Femur (tissue), 1 donor: ENCODE data around the gene CCR8.
"Not testable (repeated sequence)": the region's sequence is repeated elsewhere in the genome, so short reads cannot be mapped to it uniquely, and the experiment has no call there.

Source experiments
- DNase-seq: peaks from one replicate; pipeline ENCODE4 v3.0.0-alpha.2; 2017

Gene CCR8

DNA sequence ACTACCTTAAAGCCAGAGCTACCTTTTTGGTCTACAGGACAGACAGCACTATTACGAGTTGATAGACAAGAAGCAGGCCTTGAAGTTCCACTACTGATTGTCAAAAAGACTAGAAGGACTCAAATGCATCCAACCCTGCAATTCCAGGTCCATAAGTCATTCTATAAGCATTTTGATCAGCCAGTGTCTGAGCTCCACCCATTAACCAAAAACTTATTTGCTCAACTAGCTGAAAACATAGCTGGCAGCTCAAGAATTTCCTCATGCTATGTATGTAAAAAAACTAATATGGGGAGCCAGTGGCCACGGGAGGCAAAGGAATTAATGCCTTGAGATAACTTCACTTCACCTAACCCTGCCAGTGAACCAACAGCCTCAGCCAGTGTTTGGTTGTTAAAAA is 21.6 kb downstream of the CCR8 start:
- not testable (repeated sequence) for DNase-seq

- DNase-seq = not testable (repeated sequence)
Observed at GRCh38 chr3:39353168-39353927, 23.8 kb downstream of the CCR8 start.

DNA sequence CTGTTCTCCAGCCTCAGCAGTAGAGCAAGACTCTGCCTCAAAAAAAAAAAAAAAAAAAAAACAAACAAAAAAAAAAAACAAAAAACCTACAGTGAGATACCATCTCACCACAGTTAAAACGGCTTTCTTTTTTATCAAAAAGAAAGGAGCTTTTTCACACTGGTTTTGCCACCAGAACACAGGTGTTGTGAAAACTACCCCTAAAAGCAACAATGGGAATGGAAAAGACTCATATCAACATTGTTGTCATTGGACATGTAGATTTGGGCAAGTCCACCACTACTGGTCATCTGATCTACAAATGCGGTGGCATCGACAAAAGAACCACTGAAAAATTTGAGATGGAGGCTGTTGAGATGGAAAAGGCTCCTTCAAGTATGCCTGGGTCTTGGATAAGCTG is 28.8 kb downstream of the CCR8 start:
- DNase-seq = no peak

DNA sequence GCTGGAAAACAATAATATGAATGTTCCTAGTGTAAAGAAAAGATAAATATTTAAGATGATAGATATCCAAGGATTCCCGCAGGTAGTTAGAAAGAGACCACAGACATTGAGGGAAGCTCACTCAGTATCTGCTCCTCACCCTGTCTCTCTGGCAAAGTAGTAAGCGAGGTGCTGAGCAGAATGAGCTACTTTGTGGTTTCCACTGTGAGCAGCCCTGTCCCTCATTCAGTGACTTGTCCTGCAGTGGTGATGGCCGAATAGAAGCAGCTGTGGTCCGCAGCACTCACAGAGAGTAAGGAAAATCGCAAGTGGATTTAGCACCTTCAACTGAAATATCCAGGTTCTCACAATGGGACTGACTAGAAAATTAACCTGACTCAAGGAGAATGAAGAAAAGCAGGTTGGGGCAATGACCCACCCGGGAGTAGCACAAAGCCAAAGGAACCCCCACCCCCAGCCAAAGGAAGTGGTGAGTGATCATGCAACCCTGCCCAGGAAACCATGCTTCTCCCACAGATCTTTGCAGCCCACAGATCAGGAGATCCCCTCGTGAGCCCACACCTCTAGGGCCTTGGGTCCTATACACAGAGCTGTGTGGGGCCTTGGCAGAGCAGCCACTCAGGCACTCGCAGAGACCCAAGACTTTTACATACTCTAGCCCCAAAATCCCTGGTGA is 31.9 kb downstream of the CCR8 start:
- DNase-seq = no peak

DNA sequence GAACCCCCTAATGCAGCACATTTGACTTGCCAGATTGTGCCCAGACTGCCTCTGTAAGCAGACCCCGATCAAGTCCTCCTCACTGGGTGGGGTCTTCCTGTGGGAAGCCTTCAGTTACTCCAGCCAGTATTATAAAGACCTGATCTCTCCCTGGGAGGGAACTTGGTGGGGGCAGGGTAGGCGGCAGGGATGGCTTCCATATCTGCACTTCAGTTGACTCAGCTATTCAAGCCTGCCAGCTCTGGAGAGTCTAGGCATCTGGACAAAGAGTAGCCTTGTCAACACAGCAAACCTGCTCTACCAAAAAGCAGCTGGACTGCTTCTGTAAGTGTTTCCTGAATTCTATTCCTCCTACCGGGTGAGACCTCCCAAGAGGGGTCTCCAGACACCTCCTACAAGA is 32.7 kb downstream of the CCR8 start:
- DNase-seq = no peak

GRCh38 chr3:39362812-39363211 is 33.3 kb downstream of the CCR8 start:
- no peak for DNase-seq

DNA sequence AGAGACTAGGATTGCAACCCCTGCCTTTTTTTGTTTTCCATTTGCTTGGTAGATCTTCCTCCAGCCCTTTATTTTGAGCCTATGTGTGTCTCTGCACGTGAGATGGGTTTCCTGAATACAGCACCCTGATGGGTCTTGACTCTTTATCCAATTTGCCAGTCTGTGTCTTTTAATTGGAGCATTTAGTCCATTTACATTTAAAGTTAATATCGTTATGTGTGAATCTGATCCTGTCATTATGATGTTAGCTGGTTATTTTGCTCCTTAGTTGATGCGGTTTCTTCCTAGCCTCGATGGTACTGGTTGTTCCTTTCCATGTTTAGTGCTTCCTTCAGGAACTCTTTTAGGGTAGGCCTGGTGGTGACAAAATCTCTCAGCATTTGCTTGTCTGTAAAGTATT is 40.9 kb downstream of the CCR8 start:
- not testable (repeated sequence) for DNase-seq

GRCh38 chr3:39372833-39373232 is 43.3 kb downstream of the CCR8 start:
- DNase-seq = no peak

DNA sequence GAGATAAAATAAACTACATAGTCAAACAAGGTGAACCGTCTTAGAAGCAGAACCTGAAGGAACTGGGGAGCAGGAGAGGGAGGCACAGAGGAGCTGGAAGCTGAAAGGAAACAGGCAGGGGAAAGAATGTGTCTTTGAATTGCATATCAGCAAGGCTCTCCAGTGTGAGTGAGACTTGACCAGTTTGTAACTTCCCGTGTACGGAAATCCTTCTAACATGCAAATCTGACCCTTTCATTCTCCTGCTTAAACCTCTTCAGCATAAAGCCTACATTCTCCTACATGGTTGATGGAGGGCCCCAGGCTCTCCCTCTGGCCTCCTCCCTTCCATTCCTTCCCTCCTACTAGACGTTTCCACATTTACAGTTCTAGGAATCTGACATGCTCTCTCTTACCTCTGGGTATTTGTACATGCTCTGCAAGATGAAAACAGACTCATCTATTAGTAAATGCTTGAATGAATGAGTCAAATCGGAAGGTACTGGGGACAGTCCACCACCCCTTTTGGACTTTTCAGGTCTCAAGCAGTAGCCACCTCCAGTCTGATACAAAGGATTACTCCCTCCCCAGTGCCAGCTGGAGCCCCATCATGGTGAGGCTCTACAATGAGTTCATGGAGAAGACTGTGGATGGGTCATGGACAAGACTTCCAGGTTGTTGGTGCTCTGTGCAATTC is 47.6 kb downstream of the CCR8 start:
- no peak for DNase-seq

DNA sequence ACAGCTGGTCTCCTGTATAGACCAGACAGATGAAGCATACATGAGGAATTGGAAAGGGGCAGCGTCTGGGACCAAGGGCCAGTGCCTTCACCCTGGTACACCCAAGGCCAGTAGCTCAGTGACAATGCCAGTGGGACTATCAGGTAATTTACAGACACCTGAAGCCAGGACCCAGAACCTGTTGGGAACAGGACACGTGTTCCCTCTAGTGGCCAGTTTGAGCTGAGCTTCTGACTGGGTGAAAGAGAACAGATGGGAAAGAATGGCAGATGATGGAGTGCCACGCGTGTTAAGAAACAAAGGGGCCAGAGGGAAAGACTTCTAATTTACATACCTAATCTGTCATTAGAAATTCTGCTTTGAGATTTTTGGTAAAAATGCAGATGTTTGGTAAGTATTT is 48.6 kb downstream of the CCR8 start:
- no peak for DNase-seq

DNA sequence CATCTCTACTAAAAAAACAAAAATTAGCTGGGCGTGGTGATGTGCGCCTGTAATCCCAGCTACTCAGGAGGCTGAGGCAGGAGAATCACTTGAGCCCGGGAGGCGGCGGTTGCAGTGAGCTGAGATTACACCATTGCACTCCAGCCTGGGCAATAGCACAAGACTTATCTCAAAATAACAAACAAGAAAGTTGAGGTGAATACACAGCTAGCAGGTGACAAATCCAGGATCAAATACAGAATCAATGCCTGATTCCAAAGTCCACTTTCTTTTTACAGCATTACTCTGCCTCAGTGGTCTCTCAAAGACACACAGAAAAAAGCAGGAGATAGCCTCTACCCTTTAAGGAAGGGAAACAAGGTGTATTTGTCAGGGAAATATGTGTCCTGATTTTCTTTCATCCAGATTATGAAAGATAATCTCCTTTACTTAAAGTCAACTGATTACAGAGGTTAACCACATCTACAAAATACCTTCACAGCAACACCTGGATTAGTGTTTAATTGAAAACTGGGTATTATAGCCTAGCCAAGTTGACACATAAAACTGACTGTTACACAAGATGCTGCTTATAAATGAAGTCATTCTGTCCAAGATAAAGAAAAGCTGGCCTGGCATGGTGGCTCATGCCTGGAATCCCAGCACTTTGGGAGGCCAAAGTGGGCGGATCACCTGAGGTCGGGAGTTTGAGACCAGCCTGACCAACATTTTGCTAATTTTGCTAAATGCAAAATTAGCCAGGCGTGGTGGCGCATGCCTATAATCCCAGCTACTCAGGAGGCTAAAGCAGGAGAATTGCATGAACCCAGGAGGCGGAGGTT is 49.7 kb downstream of the CCR8 start:
- DNase-seq = no peak

GRCh38 chr3:39379778-39380155 is 50.3 kb downstream of the CCR8 start:
- DNase-seq = no peak

DNA sequence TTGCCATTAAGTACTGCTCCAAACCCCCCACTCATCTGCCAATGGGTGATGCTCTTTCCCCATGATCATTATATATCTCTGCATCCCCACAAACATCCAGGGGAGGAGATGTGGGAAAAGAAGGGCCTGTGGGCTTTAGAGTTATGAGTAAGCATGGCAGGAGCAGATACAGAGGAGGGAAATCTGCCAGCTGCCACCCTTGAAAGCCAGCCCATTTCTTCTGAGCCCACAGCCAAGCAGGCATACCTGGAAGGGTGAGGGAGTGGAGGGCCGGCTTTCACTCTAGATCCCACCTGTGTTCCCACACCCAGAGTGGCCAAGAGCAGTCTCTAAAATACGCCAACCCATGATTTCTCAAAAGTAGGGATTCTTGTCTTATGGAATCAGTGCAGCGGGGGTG is 51.9 kb downstream of the CCR8 start:
- DNase-seq = no peak
